ENCODE results near the gene CA14.
A peak's percentile ranks its signal among the peaks of the same experiment; 100 is the strongest.
"Not testable (repeated sequence)": the region's sequence is repeated elsewhere in the genome, so short reads cannot be mapped to it uniquely, and the experiment has no call there.

Gene CA14

DNA sequence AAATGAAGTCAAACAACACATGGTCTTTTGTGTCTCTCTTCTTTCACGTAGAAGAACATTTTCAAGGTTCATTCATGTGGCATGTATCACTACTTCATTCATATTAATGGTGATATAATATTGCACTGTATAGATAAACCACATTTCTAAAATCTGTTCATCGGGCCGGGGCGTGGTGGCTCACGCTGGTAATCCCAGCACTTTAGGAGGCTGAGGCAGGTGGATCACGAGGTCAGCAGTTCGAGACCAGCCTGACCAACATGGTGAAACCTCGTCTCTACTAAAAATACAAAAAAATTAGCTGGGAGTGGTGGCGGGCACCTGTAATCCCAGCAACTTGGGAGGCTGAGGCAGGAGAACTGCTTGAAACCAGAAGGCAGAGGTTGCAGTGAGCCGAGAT is 29.3 kb upstream of the CA14 start:
- POLR2A ChIA-PET, result not testable (repeated sequence)
- peaks cover 14 to 32% (median 21%) of the 10 kb centered on the region in 4 experiments for H3K36me3 ChIP-seq (ENCODE audit: control insufficient read depth in 4 of 4, insufficient read depth in 4 of 4, low read length in 3 of 4)
- CTCF ChIA-PET, result interaction anchor here (0.6 kb wide), 1 partner anchor 18 kb away, joined by 4 read pairs; no protein-coding TSS in a partner anchor

GRCh38 chr1:150232921-150233320 is 24.7 kb upstream of the CA14 start:
- H3K9me3 ChIP-seq (ENCODE audit: control extremely low read depth in 1 of 5, control insufficient read depth in 4 of 5, insufficient read depth in 2 of 5, low read depth in 1 of 5, low read length in 4 of 5); H3K27me3 ChIP-seq (replicated peaks in 2 of 5; ENCODE audit: control insufficient read depth in 4 of 5, insufficient read depth in 5 of 5, low read length in 4 of 5); DNase-seq; H3K4me3 ChIP-seq (ENCODE audit: control insufficient read depth in 1 of 7, extremely low read depth in 1 of 7, insufficient read depth in 4 of 7, low read depth in 2 of 7, low read length in 6 of 7); H3K36me3 ChIP-seq (ENCODE audit: control insufficient read depth in 4 of 4, insufficient read depth in 4 of 4, low read length in 3 of 4): not testable (repeated sequence)
- H3K4me1 ChIP-seq (ENCODE audit: control extremely low read depth in 1 of 4, control insufficient read depth in 4 of 4, insufficient read depth in 4 of 4, low read length in 3 of 4), result peaks cover 10 to 24% (median 18%) of the 10 kb centered on the region in 4 experiments
- ChIA-PET CTCF (interaction anchor here (0.6 to 2.2 kb wide), 4 partner anchors 8 to 773 kb away, joined by 3 to 8 read pairs (median 4); no protein-coding TSS in a partner anchor), POLR2A (interaction anchor here (0.6 to 0.9 kb wide), 2 partner anchors 15 to 73 kb away, joined by 3 to 5 read pairs; no protein-coding TSS in a partner anchor)
- peak overlapping the region in 1 of 2 experiments; percentile 94 for H3K27ac ChIP-seq (ENCODE audit: insufficient read depth in 1 of 2, low read depth in 1 of 2, low read length in 2 of 2, poor library complexity in 1 of 2, severe bottlenecking in 2 of 2)
- 97% methylated on average over 5 of the region's 10 CpGs for WGBS (ENCODE audit: insufficient coverage)

More for the DNA sequence above, 29.3 kb upstream of the CA14 start:
- not testable (repeated sequence) for H3K27me3 ChIP-seq (replicated peaks in 2 of 5; ENCODE audit: control insufficient read depth in 4 of 5, insufficient read depth in 5 of 5, low read length in 4 of 5); DNase-seq; H3K9me3 ChIP-seq (ENCODE audit: control extremely low read depth in 1 of 5, control insufficient read depth in 4 of 5, insufficient read depth in 2 of 5, low read depth in 1 of 5, low read length in 4 of 5); H3K27ac ChIP-seq (ENCODE audit: insufficient read depth in 1 of 2, low read depth in 1 of 2, low read length in 2 of 2, poor library complexity in 1 of 2, severe bottlenecking in 2 of 2); H3K4me3 ChIP-seq (ENCODE audit: control insufficient read depth in 1 of 7, extremely low read depth in 1 of 7, insufficient read depth in 4 of 7, low read depth in 2 of 7, low read length in 6 of 7)
- 100% methylated on average over 4 of the region's 10 CpGs for WGBS (ENCODE audit: insufficient coverage)
- peaks cover 0 to 11% (median 4%) of the 10 kb centered on the region in 4 experiments for H3K4me1 ChIP-seq (ENCODE audit: control extremely low read depth in 1 of 4, control insufficient read depth in 4 of 4, insufficient read depth in 4 of 4, low read length in 3 of 4)

GRCh38 chr1:150233359-150234308 is 23.9 kb upstream of the CA14 start:
- Histone ChIP-seq H3K36me3 (ENCODE audit: control insufficient read depth in 4 of 4, insufficient read depth in 4 of 4, low read length in 3 of 4) (peaks cover 3 to 7% (median 5%) of the 10 kb centered on the region in 4 experiments), H3K27ac (ENCODE audit: insufficient read depth in 1 of 2, low read depth in 1 of 2, low read length in 2 of 2, poor library complexity in 1 of 2, severe bottlenecking in 2 of 2) (peak overlapping the region; percentile 84 to 94), H3K9me3 (ENCODE audit: control extremely low read depth in 1 of 5, control insufficient read depth in 4 of 5, insufficient read depth in 2 of 5, low read depth in 1 of 5, low read length in 4 of 5) (no peaks in the 10 kb centered on the region), H3K4me1 (ENCODE audit: control extremely low read depth in 1 of 4, control insufficient read depth in 4 of 4, insufficient read depth in 4 of 4, low read length in 3 of 4) (peaks cover 10 to 24% (median 18%) of the 10 kb centered on the region in 4 experiments), H3K27me3 (replicated peaks in 2 of 5; ENCODE audit: control insufficient read depth in 4 of 5, insufficient read depth in 5 of 5, low read length in 4 of 5) (no peaks in the 10 kb centered on the region), H3K4me3 (ENCODE audit: control insufficient read depth in 1 of 7, extremely low read depth in 1 of 7, insufficient read depth in 4 of 7, low read depth in 2 of 7, low read length in 6 of 7) (peak overlapping the region in 6 of 7 experiments; percentile 90 to 100 (median 94))
- DNase-seq, result peak; percentile 26 to 62 (median 58)
- ChIA-PET POLR2A (interaction anchor here (0.6 to 0.9 kb wide), 2 partner anchors 16 to 74 kb away, joined by 3 to 5 read pairs; no protein-coding TSS in a partner anchor), CTCF (interaction anchor here (0.6 to 2.2 kb wide), 4 partner anchors 9 to 773 kb away, joined by 3 to 8 read pairs (median 4); no protein-coding TSS in a partner anchor)
- 13% methylated on average over 3 of the region's 15 CpGs for WGBS (ENCODE audit: insufficient coverage)

- Histone ChIP-seq H3K27me3 (replicated peaks in 2 of 5; ENCODE audit: control insufficient read depth in 4 of 5, insufficient read depth in 5 of 5, low read length in 4 of 5) (no peaks in the 10 kb centered on the region), H3K4me1 (ENCODE audit: control extremely low read depth in 1 of 4, control insufficient read depth in 4 of 4, insufficient read depth in 4 of 4, low read length in 3 of 4) (peaks cover 10 to 24% (median 18%) of the 10 kb centered on the region in 4 experiments), H3K36me3 (ENCODE audit: control insufficient read depth in 4 of 4, insufficient read depth in 4 of 4, low read length in 3 of 4) (peaks cover 0 to 3% (median 2%) of the 10 kb centered on the region in 4 experiments), H3K4me3 (ENCODE audit: control insufficient read depth in 1 of 7, extremely low read depth in 1 of 7, insufficient read depth in 4 of 7, low read depth in 2 of 7, low read length in 6 of 7) (peak overlapping the region; percentile 77 to 100 (median 91)), H3K9me3 (ENCODE audit: control extremely low read depth in 1 of 5, control insufficient read depth in 4 of 5, insufficient read depth in 2 of 5, low read depth in 1 of 5, low read length in 4 of 5) (no peaks in the 10 kb centered on the region), H3K27ac (ENCODE audit: insufficient read depth in 1 of 2, low read depth in 1 of 2, low read length in 2 of 2, poor library complexity in 1 of 2, severe bottlenecking in 2 of 2) (peak overlapping the region; percentile 84 to 94)
- ChIA-PET CTCF (interaction anchor here (2.2 kb wide), 1 partner anchor 10 kb away, joined by 8 read pairs; no protein-coding TSS in a partner anchor), POLR2A (no interaction called here)
- no peak for DNase-seq
- 0% methylated on average over 2 of the region's 9 CpGs for WGBS (ENCODE audit: insufficient coverage)
Measured at GRCh38 chr1:150234309-150234565, 23.3 kb upstream of the CA14 start.

DNA sequence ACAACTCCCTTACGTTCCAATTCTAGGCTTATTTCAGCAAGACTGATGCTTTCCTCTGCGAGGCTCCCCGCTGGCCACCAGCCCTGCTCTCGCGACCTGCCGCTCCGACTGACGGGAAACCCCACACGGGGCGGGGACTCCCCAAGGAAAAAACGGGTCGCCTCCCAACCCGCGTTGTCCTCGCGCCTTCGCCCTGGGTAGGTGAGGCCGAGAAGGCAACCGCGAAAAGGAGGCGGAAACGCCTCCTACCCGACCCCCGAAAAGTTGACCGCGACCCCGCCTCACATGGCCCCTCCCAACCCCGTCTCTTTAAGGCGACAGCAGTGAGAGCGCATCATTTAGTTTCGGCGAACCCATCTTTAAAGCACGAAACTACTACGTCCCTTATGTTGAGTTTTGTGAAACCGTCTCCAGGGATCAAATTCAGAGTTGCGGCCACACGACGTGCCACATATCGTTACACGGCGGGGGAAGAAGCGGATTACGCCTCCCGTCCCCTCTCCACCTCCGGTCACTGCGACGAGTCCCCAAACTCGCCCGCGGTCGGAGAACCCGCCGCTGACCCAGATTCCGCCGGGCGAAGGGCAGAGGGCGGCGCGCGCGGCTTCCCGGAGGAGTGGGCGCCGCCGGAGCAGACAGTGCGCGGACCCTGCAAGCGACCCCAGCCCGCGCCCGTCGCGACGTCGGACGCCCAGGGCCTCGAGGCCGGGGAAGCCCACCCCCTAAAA is 22.8 kb upstream of the CA14 start:
- peak overlapping the region; percentile 84 to 94 for H3K27ac ChIP-seq (ENCODE audit: insufficient read depth in 1 of 2, low read depth in 1 of 2, low read length in 2 of 2, poor library complexity in 1 of 2, severe bottlenecking in 2 of 2)
- H3K4me1 ChIP-seq (ENCODE audit: control extremely low read depth in 1 of 4, control insufficient read depth in 4 of 4, insufficient read depth in 4 of 4, low read length in 3 of 4), result peaks cover 10 to 24% (median 18%) of the 10 kb centered on the region in 4 experiments
- H3K9me3 ChIP-seq (ENCODE audit: control extremely low read depth in 1 of 5, control insufficient read depth in 4 of 5, insufficient read depth in 2 of 5, low read depth in 1 of 5, low read length in 4 of 5), result no peaks in the 10 kb centered on the region
- H3K36me3 ChIP-seq (ENCODE audit: control insufficient read depth in 4 of 4, insufficient read depth in 4 of 4, low read length in 3 of 4), result peaks cover 0 to 3% (median 1%) of the 10 kb centered on the region in 4 experiments
- 0% methylated on average over 67 of the region's 78 CpGs for WGBS (ENCODE audit: insufficient coverage)
- DNase-seq, result peak; percentile 82 to 95 (median 95)
- ChIA-PET POLR2A (interaction anchor here (1.4 kb wide), 1 partner anchor 34 kb away, joined by 3 read pairs; the partner anchor contains the start of gene APH1A), CTCF (interaction anchor here (2.2 kb wide), 1 partner anchor 10 kb away, joined by 8 read pairs; no protein-coding TSS in a partner anchor)
- H3K4me3 ChIP-seq (ENCODE audit: control insufficient read depth in 1 of 7, extremely low read depth in 1 of 7, insufficient read depth in 4 of 7, low read depth in 2 of 7, low read length in 6 of 7), result peak overlapping the region; percentile 77 to 100 (median 91)
- H3K27me3 ChIP-seq (replicated peaks in 2 of 5; ENCODE audit: control insufficient read depth in 4 of 5, insufficient read depth in 5 of 5, low read length in 4 of 5), result no peaks in the 10 kb centered on the region

GRCh38 chr1:150235294-150235851 is 22.2 kb upstream of the CA14 start:
- H3K27me3 ChIP-seq (replicated peaks in 2 of 5; ENCODE audit: control insufficient read depth in 4 of 5, insufficient read depth in 5 of 5, low read length in 4 of 5), result no peaks in the 10 kb centered on the region
- H3K4me1 ChIP-seq (ENCODE audit: control extremely low read depth in 1 of 4, control insufficient read depth in 4 of 4, insufficient read depth in 4 of 4, low read length in 3 of 4), result peaks cover 10 to 24% (median 18%) of the 10 kb centered on the region in 4 experiments
- ChIA-PET CTCF (interaction anchor here (0.7 kb wide), 1 partner anchor 15 kb away, joined by 3 read pairs; no protein-coding TSS in a partner anchor), POLR2A (interaction anchor here (1.4 kb wide), 1 partner anchor 34 kb away, joined by 3 read pairs; the partner anchor contains the start of gene APH1A)
- H3K9me3 ChIP-seq (ENCODE audit: control extremely low read depth in 1 of 5, control insufficient read depth in 4 of 5, insufficient read depth in 2 of 5, low read depth in 1 of 5, low read length in 4 of 5), result no peaks in the 10 kb centered on the region
- peak in 2 of 3 donors; percentile 27 to 37 for DNase-seq
- WGBS (ENCODE audit: insufficient coverage), result 0% methylated on average over 11 of the region's 27 CpGs
- peak overlapping the region; percentile 84 to 94 for H3K27ac ChIP-seq (ENCODE audit: insufficient read depth in 1 of 2, low read depth in 1 of 2, low read length in 2 of 2, poor library complexity in 1 of 2, severe bottlenecking in 2 of 2)
- H3K36me3 ChIP-seq (ENCODE audit: control insufficient read depth in 4 of 4, insufficient read depth in 4 of 4, low read length in 3 of 4), result peaks cover 0 to 3% (median under 1%) of the 10 kb centered on the region in 4 experiments
- H3K4me3 ChIP-seq (ENCODE audit: control insufficient read depth in 1 of 7, extremely low read depth in 1 of 7, insufficient read depth in 4 of 7, low read depth in 2 of 7, low read length in 6 of 7), result peak overlapping the region; percentile 77 to 100 (median 91)
